CD4-positive, alpha-beta T cell treated with Interleukin-17A for 4 hours (primary cell): ENCODE measurements around the gene CLOCK.

Experiments used
- DNase-seq: peaks from one replicate; pipeline ENCODE4 v3.0.0-alpha.2; 2020; ENCODE audit warnings: mixed read lengths

CLOCK gene

DNA sequence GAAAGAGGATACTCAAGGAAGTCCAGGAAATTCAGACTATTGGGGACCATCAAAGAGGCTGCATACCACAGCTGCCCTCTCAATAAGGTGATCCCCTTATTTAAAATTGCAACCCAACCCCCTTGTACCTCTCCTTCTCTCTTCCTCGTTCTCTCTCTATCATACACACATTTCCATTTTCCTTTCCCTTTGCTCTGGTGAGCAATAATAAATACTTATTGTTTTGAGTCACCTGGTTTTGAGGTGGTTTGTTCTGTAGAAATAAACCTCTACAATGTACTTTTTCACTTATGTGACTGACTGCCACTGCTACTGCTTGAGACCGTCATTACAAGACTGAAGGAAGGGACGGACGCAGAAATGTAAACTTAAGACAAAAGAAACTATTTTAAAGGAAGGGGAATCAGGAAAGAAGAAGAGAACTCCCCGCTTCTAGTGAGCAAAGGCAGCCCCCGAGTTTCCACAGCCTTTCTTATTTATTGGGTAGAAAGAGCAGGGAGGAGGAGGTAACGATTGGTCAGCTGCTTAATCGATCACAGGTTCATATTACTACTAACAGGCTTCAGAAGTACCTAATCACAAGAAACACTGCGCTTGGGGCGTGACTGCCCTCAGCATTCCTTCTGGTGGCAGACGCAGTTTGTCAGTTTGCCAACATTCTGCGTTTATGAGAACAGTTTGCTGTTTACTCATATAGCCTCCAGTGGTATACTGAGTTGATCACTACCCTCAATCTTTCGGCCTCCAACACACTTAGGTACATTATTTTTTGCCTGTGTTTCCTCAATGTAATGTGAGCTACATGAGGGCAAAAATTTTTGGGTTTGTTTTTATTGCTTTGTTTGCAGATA is 167.9 kb downstream of the CLOCK start:
- DNase-seq, result no peak
